H1 (cell line): ENCODE measurements around the gene CIITA. TPM values are rescaled to one million over a fixed set of nuclear protein-coding genes. Genes with fewer than 3 reads are reported as not detected.

Experiments used
- ASH2L ChIP-seq: fragments of 200-600, 300-600 bp; sonication (generic); IDR thresholded peaks from one replicate; pipeline ENCODE4 v1.7.1; 2017; ENCODE audit warnings: low read length
- CBX5 ChIP-seq: fragments of 300-800, 300-1000 bp; sonication (generic); IDR thresholded peaks from 2 replicates; pipeline ENCODE4 v1.7.1; 2016; ENCODE audit warnings: antibody characterized with exemption, low read length, low read depth
- CEBPB ChIP-seq: IDR thresholded peaks from 2 replicates; pipeline ENCODE4 v1.6.1; 2012; ENCODE audit warnings: low read depth, low read length
- CHD2 ChIP-seq: IDR thresholded peaks from 2 replicates; pipeline ENCODE4 v1.6.1; 2012; ENCODE audit warnings: low read length, improper control_type of control experiment
- CREB1 ChIP-seq: IDR thresholded peaks from 2 replicates; pipeline ENCODE4 v1.6.1; 2012; ENCODE audit warnings: inconsistent platforms
- CTBP2 ChIP-seq: IDR thresholded peaks from 2 replicates; pipeline ENCODE4 v1.7.0; 2011; ENCODE audit warnings: borderline replicate concordance, mild to moderate bottlenecking, moderate library complexity, mixed read lengths, low read length; ENCODE audit not compliant: insufficient read depth, insufficient read length
- EGR1 ChIP-seq: IDR thresholded peaks from 2 replicates; pipeline ENCODE4 v1.6.1; 2011; ENCODE audit warnings: low read depth, low read length, borderline replicate concordance
- FOSL1 ChIP-seq: IDR thresholded peaks from 2 replicates; pipeline ENCODE4 v1.6.1; 2011; ENCODE audit warnings: mild to moderate bottlenecking, low read depth, low read length, moderate library complexity; ENCODE audit not compliant: insufficient read depth
- HDAC6 ChIP-seq: IDR thresholded peaks from one replicate; pipeline ENCODE4 v1.7.1; 2012; ENCODE audit warnings: low read depth, mild to moderate bottlenecking, inconsistent platforms, low read length, moderate library complexity
- KDM1A ChIP-seq: fragments of 200-600, 300-600 bp; sonication (generic); IDR thresholded peaks from 2 replicates; pipeline ENCODE4 v1.7.1; 2016; ENCODE audit warnings: mild to moderate bottlenecking, low read length, borderline replicate concordance
- KDM4A ChIP-seq: IDR thresholded peaks from one replicate; pipeline ENCODE4 v1.7.1; 2012; ENCODE audit warnings: low read depth, mild to moderate bottlenecking, moderate library complexity, low read length, inconsistent platforms; ENCODE audit not compliant: severe bottlenecking
- PHF8 ChIP-seq: fragments of 200-600 bp; sonication (generic); conservative IDR thresholded peaks from 2 replicates; pipeline ENCODE4 v1.7.1; 2012; ENCODE audit warnings: low read depth, mild to moderate bottlenecking, inconsistent platforms, low read length, moderate library complexity
- RNF2 ChIP-seq: fragments of 200-900, 300-1000 bp; sonication (generic); IDR thresholded peaks from 2 replicates; pipeline ENCODE4 v1.7.1; 2016; ENCODE audit warnings: borderline replicate concordance, low read depth, mild to moderate bottlenecking, antibody characterized with exemption, low read length; ENCODE audit not compliant: poor library complexity, severe bottlenecking; ENCODE audit errors: missing control alignments
- SIRT6 ChIP-seq: IDR thresholded peaks from one replicate; pipeline ENCODE4 v1.7.1; 2012; ENCODE audit warnings: low read length, inconsistent platforms
- SP1 ChIP-seq: IDR thresholded peaks from 2 replicates; pipeline ENCODE4 v1.6.1; 2011; ENCODE audit warnings: low read depth, low read length
- SUZ12 ChIP-seq: fragments of 200-600 bp; sonication (generic); IDR thresholded peaks from 2 replicates; pipeline ENCODE4 v1.6.1; 2012; ENCODE audit warnings: mild to moderate bottlenecking, inconsistent platforms, low read length, moderate library complexity, mixed read lengths
- TAF1 ChIP-seq: IDR thresholded peaks from 2 replicates; pipeline ENCODE4 v1.6.1; 2011; ENCODE audit warnings: mild to moderate bottlenecking, low read depth, low read length
- YY1 ChIP-seq: IDR thresholded peaks from 2 replicates; pipeline ENCODE4 v1.6.1; 2011; ENCODE audit warnings: low read depth, mild to moderate bottlenecking, low read length
- polyA plus RNA-seq, 7 experiments: library from polyadenylated mRNA; depleted of rRNA in 3 of 7; stranded (reverse) in 5 of 7; unstranded in 2 of 7; fragments of >200 nt in 5 of 7; fragments of 200-250 nt in 2 of 7; gene quantifications; 1 replicate in 5 of 7; 2 replicates in 1 of 7; 4 replicates in 1 of 7; pipeline versions ENCODE4 v1.2.1 to v1.2.3, GENCODE V29; 2011 to 2013; ENCODE audit warnings: missing spikeins in 2 of 7, mixed read lengths in 2 of 7
- total RNA-seq: library from RNA; stranded (reverse); fragmentation: NEBNext Ultra II Directional; extraction: Animal tissue kit (Norgen Biotek cat#: 25700); gene quantifications from 2 replicates; pipeline ENCODE4 v1.2.1, GENCODE V29; 2021
- TF ChIP-seq, protein P1 (sequence below): IDR thresholded peaks from 2 replicates; pipeline ENCODE4 v1.6.1; 2011; ENCODE audit warnings: low read depth, mild to moderate bottlenecking, low read length; ENCODE audit not compliant: insufficient read depth
- TF ChIP-seq, protein P2 (sequence below): IDR thresholded peaks from 2 replicates; pipeline ENCODE4 v1.6.1; 2012; ENCODE audit warnings: inconsistent platforms
- TF ChIP-seq, protein P3 (sequence below): IDR thresholded peaks from 2 replicates; pipeline ENCODE4 v1.6.1; 2012; ENCODE audit warnings: low read length, inconsistent platforms

The CIITA gene
- total and polyA plus RNA-seq, 2 of the 8 experiments (the other 6 are each of a cell fraction or from before 2014, with no cell fraction given): 0.07 to 0.17 TPM

GRCh38 chr16:10944249-10945064, 67.5 kb downstream of the CIITA start, which contains the start of gene CLEC16A (continued):
- TF ChIP-seq CREB1 (peak; percentile 77), HDAC6 (no peak), CTBP2 (peak; percentile 30), TAF1 (peak; percentile 66), FOSL1 (no peak), CHD2 (peak; percentile 52; the same call in 1 of the 2 replicates), CBX5 (no peak), SIRT6 (no peak), SP1 (peak; percentile 58; the same call in 1 of the 2 replicates), ASH2L (peak; percentile 39), KDM1A (peak; percentile 37; the same call in 1 of the 2 replicates), PHF8 (peak; percentile 24; the same call in 1 of the 2 replicates), SUZ12 (no peak), RNF2 (no peak), KDM4A (peak; percentile 66), EGR1 (no peak), YY1 (peak; percentile 85), CEBPB (no peak)
- TF ChIP-seq, protein P1, sequence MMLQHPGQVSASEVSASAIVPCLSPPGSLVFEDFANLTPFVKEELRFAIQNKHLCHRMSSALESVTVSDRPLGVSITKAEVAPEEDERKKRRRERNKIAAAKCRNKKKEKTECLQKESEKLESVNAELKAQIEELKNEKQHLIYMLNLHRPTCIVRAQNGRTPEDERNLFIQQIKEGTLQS: peak; percentile 97
- TF ChIP-seq, protein P2, sequence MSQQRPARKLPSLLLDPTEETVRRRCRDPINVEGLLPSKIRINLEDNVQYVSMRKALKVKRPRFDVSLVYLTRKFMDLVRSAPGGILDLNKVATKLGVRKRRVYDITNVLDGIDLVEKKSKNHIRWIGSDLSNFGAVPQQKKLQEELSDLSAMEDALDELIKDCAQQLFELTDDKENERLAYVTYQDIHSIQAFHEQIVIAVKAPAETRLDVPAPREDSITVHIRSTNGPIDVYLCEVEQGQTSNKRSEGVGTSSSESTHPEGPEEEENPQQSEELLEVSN: no peak
- TF ChIP-seq, protein P3, sequence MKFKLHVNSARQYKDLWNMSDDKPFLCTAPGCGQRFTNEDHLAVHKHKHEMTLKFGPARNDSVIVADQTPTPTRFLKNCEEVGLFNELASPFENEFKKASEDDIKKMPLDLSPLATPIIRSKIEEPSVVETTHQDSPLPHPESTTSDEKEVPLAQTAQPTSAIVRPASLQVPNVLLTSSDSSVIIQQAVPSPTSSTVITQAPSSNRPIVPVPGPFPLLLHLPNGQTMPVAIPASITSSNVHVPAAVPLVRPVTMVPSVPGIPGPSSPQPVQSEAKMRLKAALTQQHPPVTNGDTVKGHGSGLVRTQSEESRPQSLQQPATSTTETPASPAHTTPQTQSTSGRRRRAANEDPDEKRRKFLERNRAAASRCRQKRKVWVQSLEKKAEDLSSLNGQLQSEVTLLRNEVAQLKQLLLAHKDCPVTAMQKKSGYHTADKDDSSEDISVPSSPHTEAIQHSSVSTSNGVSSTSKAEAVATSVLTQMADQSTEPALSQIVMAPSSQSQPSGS: no peak
